Measurements from ENCODE around the gene TBC1D3I.
"Not testable (repeated sequence)": the region's sequence is repeated elsewhere in the genome, so short reads cannot be mapped to it uniquely, and the experiment has no call there.

Gene TBC1D3I

GRCh38 chr17:36264470-36264869, at the start of gene TBC1D3I:
Gene TBC1D3I, minus strand, starts transcription at chr17:36264570. Its CDS starts 1,585 bp downstream, at chr17:36262985.
- H3K27ac ChIP-seq (ENCODE audit: low read length); H3K27me3 ChIP-seq (ENCODE audit: control insufficient read depth, insufficient read depth, low read length); H3K36me3 ChIP-seq (ENCODE audit: control insufficient read depth, insufficient read depth, low read length); H3K4me1 ChIP-seq (ENCODE audit: control insufficient read depth, insufficient read depth, low read length); H3K9me3 ChIP-seq (ENCODE audit: control insufficient read depth, insufficient read depth, low read length); H3K4me3 ChIP-seq (ENCODE audit: low read length); DNase-seq (ENCODE audit: low read depth, low spot score): not testable (repeated sequence)
- WGBS (ENCODE audit: insufficient coverage, insufficient read length): no CpG with 5 or more reads among the region's 11 CpGs

DNA sequence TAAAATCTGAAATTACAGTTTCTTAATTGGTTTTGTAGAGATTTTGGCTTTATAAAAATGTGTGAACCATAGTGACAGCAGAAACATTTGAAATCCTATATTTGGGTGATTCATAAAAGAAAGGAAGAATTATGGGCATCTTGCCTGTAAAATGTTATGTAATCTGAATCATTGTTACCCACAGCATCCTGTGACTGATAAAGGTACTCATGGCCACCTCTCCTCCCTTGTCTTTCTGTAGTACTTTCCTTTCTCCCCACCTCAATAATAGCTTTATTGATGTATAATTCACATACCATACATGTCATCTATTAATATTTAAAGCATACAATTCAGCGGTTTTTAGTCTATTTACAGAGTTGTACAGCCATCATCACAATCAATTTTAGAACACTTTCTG, 30.8 kb upstream of the TBC1D3I start:
- H3K27ac ChIP-seq (ENCODE audit: low read length); DNase-seq (ENCODE audit: low read depth, low spot score); H3K9me3 ChIP-seq (ENCODE audit: control insufficient read depth, insufficient read depth, low read length); H3K27me3 ChIP-seq (ENCODE audit: control insufficient read depth, insufficient read depth, low read length); H3K4me3 ChIP-seq (ENCODE audit: low read length); H3K36me3 ChIP-seq (ENCODE audit: control insufficient read depth, insufficient read depth, low read length); H3K4me1 ChIP-seq (ENCODE audit: control insufficient read depth, insufficient read depth, low read length): not testable (repeated sequence)
- no CpG with 5 or more reads among the region's 1 CpG for WGBS (ENCODE audit: insufficient coverage, insufficient read length)

DNA sequence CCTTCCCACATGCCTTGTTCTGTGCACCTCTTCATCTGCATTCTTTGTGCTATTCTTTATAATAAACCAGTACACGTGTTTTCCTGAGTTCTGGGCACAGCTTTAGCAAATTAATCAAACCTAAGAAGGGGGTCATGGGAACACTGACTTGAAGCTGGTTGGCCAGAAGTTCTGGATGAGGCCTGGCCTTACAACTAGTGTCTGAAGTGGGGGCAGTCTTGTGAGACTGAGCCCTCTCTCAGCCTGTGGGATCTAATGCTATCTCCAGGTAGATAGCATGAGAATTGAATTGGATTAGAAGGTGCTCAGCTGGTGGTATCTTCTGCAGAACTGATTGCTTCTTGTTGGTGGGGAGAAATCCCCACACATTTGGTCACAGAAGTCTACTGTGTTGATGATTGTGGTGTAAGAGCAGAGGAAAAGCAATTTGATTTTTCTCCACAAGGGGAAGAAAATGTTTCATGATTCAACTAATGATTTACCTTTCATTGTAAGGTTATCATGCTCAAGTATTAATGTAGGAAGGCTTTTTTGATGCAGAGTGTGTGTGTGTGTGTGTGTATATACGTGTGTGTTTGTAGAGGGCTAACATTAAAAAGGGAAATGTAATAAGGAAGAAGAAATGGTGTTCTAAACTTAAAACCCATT, 25.7 kb upstream of the TBC1D3I start:
- H3K4me1 ChIP-seq (ENCODE audit: control insufficient read depth, insufficient read depth, low read length); H3K27me3 ChIP-seq (ENCODE audit: control insufficient read depth, insufficient read depth, low read length); H3K36me3 ChIP-seq (ENCODE audit: control insufficient read depth, insufficient read depth, low read length); H3K27ac ChIP-seq (ENCODE audit: low read length); H3K4me3 ChIP-seq (ENCODE audit: low read length); DNase-seq (ENCODE audit: low read depth, low spot score); H3K9me3 ChIP-seq (ENCODE audit: control insufficient read depth, insufficient read depth, low read length): not testable (repeated sequence)
- WGBS (ENCODE audit: insufficient coverage, insufficient read length): no CpG with 5 or more reads among the region's 2 CpGs

DNA sequence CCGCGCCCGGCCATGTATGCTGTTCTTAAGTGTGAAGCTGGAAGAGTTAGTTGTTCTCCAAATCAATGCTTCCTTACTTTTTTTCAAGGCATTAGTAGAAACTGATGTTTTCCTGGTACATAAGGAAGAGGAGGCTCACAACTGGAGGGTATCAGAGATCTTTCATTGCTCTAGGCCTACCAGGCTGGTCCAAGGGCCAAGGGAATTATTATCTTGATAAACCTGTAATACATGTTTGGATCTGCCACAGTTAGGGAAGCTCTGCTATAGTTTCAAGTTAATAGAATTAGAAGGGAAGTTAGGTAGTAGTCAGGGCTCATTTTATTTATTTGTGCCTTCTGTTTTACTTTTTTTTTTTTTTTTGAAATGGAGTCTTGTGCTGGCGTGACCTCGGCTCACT, 19.8 kb upstream of the TBC1D3I start:
- not testable (repeated sequence) for H3K4me3 ChIP-seq (ENCODE audit: low read length); H3K36me3 ChIP-seq (ENCODE audit: control insufficient read depth, insufficient read depth, low read length); H3K27me3 ChIP-seq (ENCODE audit: control insufficient read depth, insufficient read depth, low read length); H3K27ac ChIP-seq (ENCODE audit: low read length); DNase-seq (ENCODE audit: low read depth, low spot score); H3K4me1 ChIP-seq (ENCODE audit: control insufficient read depth, insufficient read depth, low read length); H3K9me3 ChIP-seq (ENCODE audit: control insufficient read depth, insufficient read depth, low read length)
- WGBS (ENCODE audit: insufficient coverage, insufficient read length): no CpG with 5 or more reads among the region's 5 CpGs

- DNase-seq (ENCODE audit: low read depth, low spot score): not testable (repeated sequence)
- no CpG with 5 or more reads among the region's 1 CpG for WGBS (ENCODE audit: insufficient coverage, insufficient read length)
These were observed 18.9 kb upstream of the TBC1D3I start for GRCh38 chr17:36283256-36283655.

DNA sequence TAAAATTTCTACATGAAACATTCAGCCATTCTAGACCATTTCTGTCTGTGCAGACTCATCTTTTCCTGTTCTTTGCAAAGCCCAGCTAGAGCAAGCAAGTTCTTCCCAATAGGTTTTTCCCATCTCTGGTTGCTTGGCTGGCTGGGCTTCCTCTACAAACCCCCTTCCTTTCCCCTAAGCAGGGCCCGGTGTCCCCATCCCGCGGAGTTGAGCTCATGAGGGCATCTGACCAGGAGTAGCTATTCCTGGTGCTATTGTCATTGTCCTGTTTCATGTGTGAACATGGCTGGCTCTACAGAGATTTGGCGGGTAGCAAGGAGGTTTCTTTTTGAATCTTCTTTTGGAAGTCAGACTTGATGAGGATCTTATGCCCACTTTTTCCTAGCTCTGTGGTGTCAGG, 22.3 kb downstream of the TBC1D3I start:
- no CpG with 5 or more reads among the region's 4 CpGs for WGBS (ENCODE audit: insufficient coverage, insufficient read length)
- H3K4me3 ChIP-seq (ENCODE audit: low read length); H3K4me1 ChIP-seq (ENCODE audit: control insufficient read depth, insufficient read depth, low read length); H3K27ac ChIP-seq (ENCODE audit: low read length); H3K27me3 ChIP-seq (ENCODE audit: control insufficient read depth, insufficient read depth, low read length); DNase-seq (ENCODE audit: low read depth, low spot score); H3K9me3 ChIP-seq (ENCODE audit: control insufficient read depth, insufficient read depth, low read length); H3K36me3 ChIP-seq (ENCODE audit: control insufficient read depth, insufficient read depth, low read length): not testable (repeated sequence)

More at GRCh38 chr17:36283256-36283655, 18.9 kb upstream of the TBC1D3I start:
- H3K9me3 ChIP-seq (ENCODE audit: control insufficient read depth, insufficient read depth, low read length); H3K27ac ChIP-seq (ENCODE audit: low read length); H3K27me3 ChIP-seq (ENCODE audit: control insufficient read depth, insufficient read depth, low read length); H3K4me3 ChIP-seq (ENCODE audit: low read length); H3K36me3 ChIP-seq (ENCODE audit: control insufficient read depth, insufficient read depth, low read length); H3K4me1 ChIP-seq (ENCODE audit: control insufficient read depth, insufficient read depth, low read length): not testable (repeated sequence)

- not testable (repeated sequence) for DNase-seq (ENCODE audit: low read depth, low spot score); H3K4me3 ChIP-seq (ENCODE audit: low read length); H3K27me3 ChIP-seq (ENCODE audit: control insufficient read depth, insufficient read depth, low read length); H3K27ac ChIP-seq (ENCODE audit: low read length); H3K36me3 ChIP-seq (ENCODE audit: control insufficient read depth, insufficient read depth, low read length); H3K9me3 ChIP-seq (ENCODE audit: control insufficient read depth, insufficient read depth, low read length); H3K4me1 ChIP-seq (ENCODE audit: control insufficient read depth, insufficient read depth, low read length)
- no CpG with 5 or more reads among the region's 5 CpGs for WGBS (ENCODE audit: insufficient coverage, insufficient read length)
These were observed 34.7 kb downstream of the TBC1D3I start for GRCh38 chr17:36229644-36230043.

- not testable (repeated sequence) for H3K36me3 ChIP-seq (ENCODE audit: control insufficient read depth, insufficient read depth, low read length); H3K4me3 ChIP-seq (ENCODE audit: low read length); H3K27ac ChIP-seq (ENCODE audit: low read length); H3K4me1 ChIP-seq (ENCODE audit: control insufficient read depth, insufficient read depth, low read length); H3K27me3 ChIP-seq (ENCODE audit: control insufficient read depth, insufficient read depth, low read length); DNase-seq (ENCODE audit: low read depth, low spot score); H3K9me3 ChIP-seq (ENCODE audit: control insufficient read depth, insufficient read depth, low read length)
- WGBS (ENCODE audit: insufficient coverage, insufficient read length): no CpG with 5 or more reads among the region's 12 CpGs
These were observed 41.4 kb downstream of the TBC1D3I start for GRCh38 chr17:36222967-36223366.

DNA sequence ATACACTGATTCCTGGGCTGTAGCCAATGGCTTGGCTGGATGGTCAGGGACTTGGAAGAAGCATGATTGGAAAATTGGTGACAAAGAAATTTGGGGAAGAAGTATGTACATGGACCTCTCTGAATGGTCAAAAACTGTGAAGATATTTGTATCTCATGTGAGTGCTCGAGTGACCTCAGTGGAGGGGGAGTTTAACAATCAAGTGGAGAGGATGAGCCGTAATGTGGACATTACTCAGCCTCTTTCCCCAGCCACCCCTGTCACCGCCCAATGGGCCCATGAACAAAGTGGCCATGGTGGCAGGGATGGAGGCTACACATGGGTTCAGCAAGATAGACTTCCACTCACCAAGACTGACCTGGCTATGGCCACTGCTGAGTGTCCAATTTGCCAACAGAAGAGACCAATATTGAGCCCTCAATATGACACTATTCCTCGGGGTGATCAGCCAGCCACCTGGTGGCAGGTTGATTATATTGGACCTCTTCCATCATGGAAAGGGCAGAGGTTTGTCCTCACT, 42.7 kb downstream of the TBC1D3I start:
- H3K27me3 ChIP-seq (ENCODE audit: control insufficient read depth, insufficient read depth, low read length); H3K27ac ChIP-seq (ENCODE audit: low read length); DNase-seq (ENCODE audit: low read depth, low spot score); H3K4me1 ChIP-seq (ENCODE audit: control insufficient read depth, insufficient read depth, low read length); H3K9me3 ChIP-seq (ENCODE audit: control insufficient read depth, insufficient read depth, low read length); H3K4me3 ChIP-seq (ENCODE audit: low read length); H3K36me3 ChIP-seq (ENCODE audit: control insufficient read depth, insufficient read depth, low read length): not testable (repeated sequence)
- no CpG with 5 or more reads among the region's 4 CpGs for WGBS (ENCODE audit: insufficient coverage, insufficient read length)

DNA sequence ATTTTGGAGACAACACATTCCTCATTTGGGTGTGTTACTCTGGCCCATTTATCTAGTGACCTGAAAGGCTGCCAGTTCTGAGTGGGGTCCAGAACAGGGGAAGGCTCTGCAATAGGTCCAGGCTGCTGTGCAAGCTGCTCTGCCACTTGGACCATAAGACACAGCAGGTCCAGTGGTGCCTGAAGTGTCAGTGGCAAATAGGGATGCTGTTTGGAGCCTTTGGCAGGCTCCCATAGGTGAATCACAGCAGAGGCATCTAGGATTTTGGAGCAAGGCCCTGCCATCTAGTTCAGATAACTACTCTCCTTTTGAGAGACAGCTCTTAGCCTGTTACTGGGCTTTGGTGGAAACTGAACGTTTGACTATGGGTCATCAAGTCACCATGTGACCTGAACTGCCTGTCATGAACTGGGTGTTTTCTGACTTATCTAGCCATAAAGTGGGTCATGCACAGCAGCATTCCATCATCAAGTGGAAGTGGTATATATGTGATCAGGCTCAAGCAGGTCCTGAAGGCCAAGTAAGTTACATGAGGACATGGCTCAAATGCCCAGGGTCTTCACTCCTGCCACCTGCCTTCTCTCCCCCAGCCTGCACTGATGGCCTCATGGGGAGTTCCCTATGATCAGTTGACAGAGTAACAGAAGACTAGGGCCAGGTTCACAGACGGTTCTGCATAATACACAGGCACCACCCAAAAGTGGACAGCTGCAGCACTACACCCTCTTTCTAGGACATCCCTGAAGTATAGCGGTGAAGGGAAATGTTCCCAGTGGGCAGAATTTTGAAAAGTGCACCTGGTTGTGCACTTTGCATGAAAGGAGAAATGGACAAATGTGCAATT, 43.4 kb downstream of the TBC1D3I start:
- not testable (repeated sequence) for DNase-seq (ENCODE audit: low read depth, low spot score); H3K27ac ChIP-seq (ENCODE audit: low read length); H3K36me3 ChIP-seq (ENCODE audit: control insufficient read depth, insufficient read depth, low read length); H3K4me1 ChIP-seq (ENCODE audit: control insufficient read depth, insufficient read depth, low read length); H3K4me3 ChIP-seq (ENCODE audit: low read length); H3K9me3 ChIP-seq (ENCODE audit: control insufficient read depth, insufficient read depth, low read length); H3K27me3 ChIP-seq (ENCODE audit: control insufficient read depth, insufficient read depth, low read length)
- no CpG with 5 or more reads among the region's 3 CpGs for WGBS (ENCODE audit: insufficient coverage, insufficient read length)
